ENCODE data around the gene SORCS3. TPM values are rescaled to one million over a fixed set of nuclear protein-coding genes. Genes with fewer than 3 reads are reported as not detected.
A peak's percentile ranks its signal among the peaks of the same experiment; 100 is the strongest.

Gene SORCS3
- total RNA-seq, 1 experiment from 2014 or later = 0.94 TPM

GRCh38 chr10:105056413-105056812 lies 415.3 kb downstream of the SORCS3 start (continued):
- TF ChIP-seq ARID4B (CRISPR knock-in tag; IDR thresholded peaks at IDR 0.05; ENCODE audit: borderline replicate concordance) (no peak), ELF4 (CRISPR knock-in tag; IDR thresholded peaks at IDR 0.05; ENCODE audit: low read depth) (no peak)
- TF ChIP-seq, protein P1, sequence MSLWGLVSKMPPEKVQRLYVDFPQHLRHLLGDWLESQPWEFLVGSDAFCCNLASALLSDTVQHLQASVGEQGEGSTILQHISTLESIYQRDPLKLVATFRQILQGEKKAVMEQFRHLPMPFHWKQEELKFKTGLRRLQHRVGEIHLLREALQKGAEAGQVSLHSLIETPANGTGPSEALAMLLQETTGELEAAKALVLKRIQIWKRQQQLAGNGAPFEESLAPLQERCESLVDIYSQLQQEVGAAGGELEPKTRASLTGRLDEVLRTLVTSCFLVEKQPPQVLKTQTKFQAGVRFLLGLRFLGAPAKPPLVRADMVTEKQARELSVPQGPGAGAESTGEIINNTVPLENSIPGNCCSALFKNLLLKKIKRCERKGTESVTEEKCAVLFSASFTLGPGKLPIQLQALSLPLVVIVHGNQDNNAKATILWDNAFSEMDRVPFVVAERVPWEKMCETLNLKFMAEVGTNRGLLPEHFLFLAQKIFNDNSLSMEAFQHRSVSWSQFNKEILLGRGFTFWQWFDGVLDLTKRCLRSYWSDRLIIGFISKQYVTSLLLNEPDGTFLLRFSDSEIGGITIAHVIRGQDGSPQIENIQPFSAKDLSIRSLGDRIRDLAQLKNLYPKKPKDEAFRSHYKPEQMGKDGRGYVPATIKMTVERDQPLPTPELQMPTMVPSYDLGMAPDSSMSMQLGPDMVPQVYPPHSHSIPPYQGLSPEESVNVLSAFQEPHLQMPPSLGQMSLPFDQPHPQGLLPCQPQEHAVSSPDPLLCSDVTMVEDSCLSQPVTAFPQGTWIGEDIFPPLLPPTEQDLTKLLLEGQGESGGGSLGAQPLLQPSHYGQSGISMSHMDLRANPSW (CRISPR knock-in tag; conservative IDR thresholded peaks at IDR 0.05; ENCODE audit: low read depth) = no peak

DNA sequence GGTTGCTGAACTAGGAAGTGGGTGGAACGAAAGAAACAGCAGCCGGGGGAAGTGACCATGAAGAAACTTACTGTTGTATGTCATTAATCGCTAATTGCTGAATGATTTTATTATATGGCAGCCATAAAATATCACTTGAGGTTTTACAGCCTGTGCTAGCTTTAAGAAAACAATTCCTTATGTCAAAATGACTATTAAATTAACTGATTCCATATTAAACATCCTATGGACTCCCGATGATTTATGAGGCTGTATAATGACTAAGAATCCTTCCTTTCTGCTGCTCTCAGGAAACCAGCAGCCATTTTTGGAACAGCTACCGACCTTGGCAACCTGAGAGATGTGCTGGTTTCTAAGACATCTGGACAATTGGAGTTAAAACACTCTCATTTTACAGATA lies 421.9 kb downstream of the SORCS3 start:
- H3K4me1 Mint-ChIP-seq = no peaks in the 10 kb centered on the region
- ATAC-seq = no peak
- H3K9me3 Mint-ChIP-seq = no peaks in the 10 kb centered on the region
- TF ChIP-seq KAT7 (CRISPR knock-in tag; IDR thresholded peaks at IDR 0.05; ENCODE audit: borderline replicate concordance) = no peak
- TF ChIP-seq SMAD3 (CRISPR knock-in tag; IDR thresholded peaks at IDR 0.05; ENCODE audit: borderline replicate concordance) = no peak
- H3K27ac Mint-ChIP-seq = no peak overlapping the region
- no peaks in the 10 kb centered on the region for H3K36me3 Mint-ChIP-seq
- ChIA-PET CTCF (interaction anchor here (0.8 to 1.1 kb wide), 2 partner anchors 628 to 637 kb away, joined by 6 read pairs; no protein-coding TSS in a partner anchor), POLR2A (no interaction called here)
- H3K4me3 Mint-ChIP-seq = no peak overlapping the region
- H3K27me3 Mint-ChIP-seq (ENCODE audit: low read depth) = no peaks in the 10 kb centered on the region
- no peak for DNase-seq (ENCODE audit: low spot score)

DNA sequence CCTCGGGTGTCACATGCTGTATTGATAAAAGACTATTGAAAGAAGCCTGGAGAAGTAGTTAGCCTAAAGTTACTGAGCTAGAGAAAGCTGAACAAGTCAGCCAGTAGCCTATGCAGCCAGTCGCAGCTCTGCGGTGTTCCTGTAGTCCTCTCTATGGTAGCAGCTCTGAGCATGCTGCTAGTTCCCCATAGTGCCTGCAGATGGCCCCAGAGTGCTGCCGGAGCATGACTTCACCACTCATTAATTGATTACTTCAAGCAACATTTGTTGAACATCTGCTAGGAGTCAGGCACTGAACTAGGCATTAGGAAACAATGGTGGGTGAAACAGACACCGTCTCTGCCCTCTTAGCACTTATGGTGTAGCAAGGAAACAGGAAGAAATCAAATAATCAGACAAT lies 422.7 kb downstream of the SORCS3 start:
- CTCF ChIA-PET = interaction anchor here (0.6 to 1.5 kb wide), 18 partner anchors 18 to 911 kb away, joined by 3 to 9 read pairs (median 4); no protein-coding TSS in a partner anchor
- H3K36me3 Mint-ChIP-seq = no peaks in the 10 kb centered on the region
- DNase-seq (ENCODE audit: low spot score) = peak; percentile 72
- no peak overlapping the region for H3K4me3 Mint-ChIP-seq
- no peaks in the 10 kb centered on the region for H3K27me3 Mint-ChIP-seq (ENCODE audit: low read depth)
- no peaks in the 10 kb centered on the region for H3K9me3 Mint-ChIP-seq
- peak; percentile 99 for ATAC-seq
- no peaks in the 10 kb centered on the region for H3K4me1 Mint-ChIP-seq
- POLR2A ChIA-PET = no interaction called here
- no peak overlapping the region for H3K27ac Mint-ChIP-seq
- TF ChIP-seq SP1 (CRISPR knock-in tag; conservative IDR thresholded peaks at IDR 0.05) = peak; percentile 19; the same call in 1 of the 2 replicates
- no peak for TF ChIP-seq NFATC4 (CRISPR knock-in tag; IDR thresholded peaks at IDR 0.05)
- TF ChIP-seq CTCF (IDR thresholded peaks at IDR 0.05) = peak; percentile 74
- TF ChIP-seq ZNF425 (CRISPR knock-in tag; conservative IDR thresholded peaks at IDR 0.05) = no peak
- TF ChIP-seq ERG (CRISPR knock-in tag; IDR thresholded peaks at IDR 0.05) = no peak
- TF ChIP-seq ZSCAN18 (CRISPR knock-in tag; IDR thresholded peaks at IDR 0.05) = no peak
- TF ChIP-seq, protein P2, sequence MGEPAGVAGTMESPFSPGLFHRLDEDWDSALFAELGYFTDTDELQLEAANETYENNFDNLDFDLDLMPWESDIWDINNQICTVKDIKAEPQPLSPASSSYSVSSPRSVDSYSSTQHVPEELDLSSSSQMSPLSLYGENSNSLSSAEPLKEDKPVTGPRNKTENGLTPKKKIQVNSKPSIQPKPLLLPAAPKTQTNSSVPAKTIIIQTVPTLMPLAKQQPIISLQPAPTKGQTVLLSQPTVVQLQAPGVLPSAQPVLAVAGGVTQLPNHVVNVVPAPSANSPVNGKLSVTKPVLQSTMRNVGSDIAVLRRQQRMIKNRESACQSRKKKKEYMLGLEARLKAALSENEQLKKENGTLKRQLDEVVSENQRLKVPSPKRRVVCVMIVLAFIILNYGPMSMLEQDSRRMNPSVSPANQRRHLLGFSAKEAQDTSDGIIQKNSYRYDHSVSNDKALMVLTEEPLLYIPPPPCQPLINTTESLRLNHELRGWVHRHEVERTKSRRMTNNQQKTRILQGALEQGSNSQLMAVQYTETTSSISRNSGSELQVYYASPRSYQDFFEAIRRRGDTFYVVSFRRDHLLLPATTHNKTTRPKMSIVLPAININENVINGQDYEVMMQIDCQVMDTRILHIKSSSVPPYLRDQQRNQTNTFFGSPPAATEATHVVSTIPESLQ (CRISPR knock-in tag; IDR thresholded peaks at IDR 0.05) = no peak
- TF ChIP-seq JUN (CRISPR knock-in tag; IDR thresholded peaks at IDR 0.05) = no peak

Measured in WTC11 (cell line).